Fibroblast of villous mesenchyme (primary cell): ENCODE results near the gene CCDC172. TPM values are rescaled to one million over a fixed set of nuclear protein-coding genes. Genes with fewer than 3 reads are reported as not detected.

Source experiments
- DNase-seq: peaks from one replicate; pipeline ENCODE4 v3.0.0-alpha.2; 2010; ENCODE audit warnings: low read depth
- H3K4me3 ChIP-seq: 2 replicates; pipeline ENCODE4 v1.5.1; 2011; ENCODE audit warnings: low read depth, mild to moderate bottlenecking, low read length
- CTCF ChIP-seq: IDR thresholded peaks from 2 replicates; pipeline ENCODE4 v1.5.1; 2012; ENCODE audit warnings: low read depth, mild to moderate bottlenecking, low read length; ENCODE audit not compliant: insufficient read depth
- total RNA-seq: library from RNA; depleted of rRNA; stranded (reverse); fragments of >200 nt; gene quantifications from 2 replicates; pipeline ENCODE4 v1.2.3, GENCODE V29; 2012

CCDC172 gene
- total RNA-seq, 1 donor, result not detected

- DNase-seq, result no peak
- no peak for TF ChIP-seq CTCF
- no peak overlapping the region for H3K4me3 ChIP-seq
These were observed 16.8 kb upstream of the CCDC172 start for GRCh38 chr10:116307455-116307854.

GRCh38 chr10:116311016-116311415 lies 13.2 kb upstream of the CCDC172 start:
- DNase-seq, result no peak
- no peak for TF ChIP-seq CTCF
- H3K4me3 ChIP-seq, result no peak overlapping the region

GRCh38 chr10:116311706-116312490 lies 12.3 kb upstream of the CCDC172 start:
- no peak for TF ChIP-seq CTCF
- no peak for DNase-seq
- H3K4me3 ChIP-seq, result no peak overlapping the region

GRCh38 chr10:116312548-116312947 lies 11.7 kb upstream of the CCDC172 start:
- TF ChIP-seq CTCF, result no peak
- H3K4me3 ChIP-seq, result no peak overlapping the region
- no peak for DNase-seq

- DNase-seq, result no peak
- no peak for TF ChIP-seq CTCF
- no peak overlapping the region for H3K4me3 ChIP-seq
These were observed 7.7 kb upstream of the CCDC172 start for GRCh38 chr10:116316503-116316902.

GRCh38 chr10:116324951-116325635 lies 845 bp downstream of the CCDC172 start:
- no peak for DNase-seq
- no peak for TF ChIP-seq CTCF
- no peak overlapping the region for H3K4me3 ChIP-seq
